ENCODE data around the gene GRIN2A.

Gene GRIN2A

DNA sequence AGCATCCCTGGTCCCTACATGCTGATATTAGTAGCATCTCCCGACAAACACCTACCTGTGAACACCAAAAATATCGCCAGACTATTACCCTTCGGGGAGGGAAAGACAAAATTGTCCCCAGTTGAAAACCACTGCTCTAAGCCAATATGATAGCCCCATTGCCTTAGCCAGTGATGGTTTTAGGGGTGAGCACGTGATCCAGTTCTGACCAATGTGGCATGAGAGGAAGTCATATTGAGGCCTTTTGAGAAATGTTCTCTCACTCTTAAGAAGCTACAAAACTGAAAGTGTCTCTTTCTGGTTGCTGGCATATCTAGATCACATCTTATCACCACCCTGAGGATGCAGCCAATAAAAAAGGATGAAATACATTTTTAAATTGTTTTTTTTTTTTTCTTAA is 136.3 kb downstream of the GRIN2A start:
- no peak overlapping the region for H3K4me3 ChIP-seq (ENCODE audit: low read depth, low read length)
- DNase-seq (ENCODE audit: low read depth) = no peak

DNA sequence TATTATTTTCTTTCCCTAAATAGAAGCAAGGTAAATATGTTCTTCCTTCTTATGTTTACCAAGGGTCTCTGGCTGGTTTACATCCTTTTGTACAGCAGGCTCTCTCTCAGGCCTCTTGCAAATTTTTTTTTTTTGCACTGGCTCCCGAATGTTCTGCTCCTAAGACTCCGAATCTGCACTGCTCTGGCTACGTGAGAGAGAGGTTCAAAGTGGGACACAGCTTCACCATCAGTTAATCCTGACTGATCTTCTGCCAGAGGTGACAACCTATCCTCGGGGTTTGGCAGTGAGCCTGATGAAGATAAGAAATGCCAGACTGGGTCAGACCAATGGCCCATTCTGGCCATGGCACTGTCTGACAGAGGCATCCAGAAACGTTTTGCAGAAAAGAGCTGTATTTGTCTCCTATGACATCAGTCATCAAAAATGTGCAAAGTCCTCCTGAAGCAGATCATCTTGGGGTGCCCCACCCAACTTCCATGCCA is 136.9 kb downstream of the GRIN2A start:
- no peak overlapping the region for H3K4me3 ChIP-seq (ENCODE audit: low read depth, low read length)
- DNase-seq (ENCODE audit: low read depth) = no peak

DNA sequence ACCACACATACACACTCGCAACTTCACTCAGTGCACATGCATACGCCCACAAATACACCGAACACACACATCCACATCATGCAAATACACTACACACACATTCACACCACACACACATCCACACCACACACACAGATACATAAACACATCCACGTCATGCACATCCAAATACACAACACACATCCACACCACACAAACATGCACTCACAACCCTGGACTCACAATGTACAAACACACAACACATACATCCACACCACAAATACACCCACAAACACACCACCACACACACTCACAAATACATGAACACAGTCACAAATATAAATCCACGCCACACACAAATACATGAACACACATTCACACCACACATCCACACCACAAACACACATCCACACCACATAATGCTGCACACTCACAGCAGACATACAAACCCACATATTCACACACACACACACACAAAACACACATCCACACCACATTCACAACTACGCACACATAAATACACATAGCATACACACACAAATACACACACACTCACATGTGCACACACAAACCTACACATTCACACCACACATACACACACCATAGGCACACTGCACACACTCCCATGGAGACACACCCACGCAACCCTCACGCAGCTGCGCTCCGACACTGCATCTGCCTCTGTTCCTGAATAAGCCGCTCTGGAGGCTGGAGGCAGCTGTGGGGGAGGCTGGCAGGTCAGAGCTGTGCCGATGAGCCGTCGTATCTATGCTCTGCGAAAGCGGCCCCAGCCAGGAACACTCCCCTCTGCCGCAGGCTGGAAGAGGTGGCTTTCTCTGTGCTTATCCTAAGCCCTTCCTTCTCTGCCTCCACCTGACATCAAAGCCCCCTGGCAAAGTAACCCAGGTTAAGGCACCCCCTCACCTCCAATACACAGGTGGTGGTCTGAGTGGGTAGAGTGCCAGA is 141.8 kb downstream of the GRIN2A start:
- H3K4me3 ChIP-seq (ENCODE audit: low read depth, low read length) = no peak overlapping the region
- no peak for DNase-seq (ENCODE audit: low read depth)

- H3K4me3 ChIP-seq (ENCODE audit: low read depth, low read length) = no peak overlapping the region
- DNase-seq (ENCODE audit: low read depth) = no peak
Observed at GRCh38 chr16:10039220-10040096, 142.8 kb downstream of the GRIN2A start.

- H3K4me3 ChIP-seq (ENCODE audit: low read depth, low read length) = no peak overlapping the region
- no peak for DNase-seq (ENCODE audit: low read depth)
Observed at GRCh38 chr16:10037751-10038150, 144.5 kb downstream of the GRIN2A start.

GRCh38 chr16:10036956-10037355 is 145.3 kb downstream of the GRIN2A start:
- DNase-seq (ENCODE audit: low read depth) = no peak
- H3K4me3 ChIP-seq (ENCODE audit: low read depth, low read length) = no peak overlapping the region

DNA sequence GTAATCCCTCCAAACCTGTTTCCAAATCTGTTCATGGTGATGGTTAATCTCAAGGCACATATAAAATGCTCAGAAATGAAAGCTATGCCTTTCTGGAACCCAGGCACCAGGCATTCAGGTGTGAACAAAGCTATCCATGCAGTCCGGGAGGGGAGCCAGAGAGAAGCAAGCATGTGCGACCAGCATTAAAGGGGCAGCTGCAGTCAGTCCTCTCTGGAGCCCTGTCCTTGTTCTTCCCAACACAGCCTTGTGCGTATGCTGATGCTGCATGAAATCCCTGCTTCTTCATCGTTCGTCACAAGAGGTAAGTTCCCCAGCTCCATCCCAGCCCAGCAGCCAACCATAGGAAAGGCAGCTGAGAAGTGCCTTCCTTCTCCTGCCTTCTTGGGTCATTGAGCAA is 148.7 kb downstream of the GRIN2A start:
- no peak overlapping the region for H3K4me3 ChIP-seq (ENCODE audit: low read depth, low read length)
- no peak for DNase-seq (ENCODE audit: low read depth)

DNA sequence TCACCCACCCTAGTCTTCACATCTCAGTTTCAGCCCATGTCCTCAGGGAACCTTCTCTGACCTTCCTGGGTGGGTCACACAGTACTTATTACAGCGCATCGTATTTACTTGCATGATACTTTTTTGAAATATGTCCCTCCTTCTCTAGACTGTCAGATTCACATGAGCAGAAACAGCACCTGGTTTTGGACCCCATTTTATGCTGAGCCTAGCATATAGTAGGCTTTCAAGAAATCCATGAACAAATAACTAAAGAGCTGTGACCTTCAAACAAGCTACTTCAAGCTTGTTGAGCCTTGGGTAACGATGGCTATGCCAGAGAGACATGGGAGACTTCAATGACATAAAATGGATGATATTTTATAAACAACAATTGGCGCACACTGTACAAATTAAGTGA is 150.3 kb downstream of the GRIN2A start:
- no peak overlapping the region for H3K4me3 ChIP-seq (ENCODE audit: low read depth, low read length)
- DNase-seq (ENCODE audit: low read depth) = no peak

DNA sequence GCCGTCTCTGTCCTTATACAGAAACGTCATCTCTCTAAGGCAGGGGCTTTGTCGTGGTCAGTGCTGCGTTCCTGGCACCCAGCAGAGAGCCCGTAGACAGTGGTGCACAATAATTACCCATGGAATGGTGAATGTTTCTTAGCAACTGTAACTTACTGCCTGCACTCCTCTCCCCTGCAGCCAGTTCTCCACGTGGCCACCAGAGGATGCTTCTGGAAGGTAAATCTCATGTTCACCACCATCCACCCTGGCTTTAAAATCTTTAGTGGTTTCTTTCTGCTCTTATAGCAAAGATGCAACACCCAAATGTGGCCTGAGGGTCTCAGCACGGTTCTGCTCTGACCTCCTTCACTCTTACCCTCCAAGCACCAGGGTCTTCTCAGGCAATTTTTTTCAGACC is 150.8 kb downstream of the GRIN2A start:
- no peak overlapping the region for H3K4me3 ChIP-seq (ENCODE audit: low read depth, low read length)
- DNase-seq (ENCODE audit: low read depth) = no peak

DNA sequence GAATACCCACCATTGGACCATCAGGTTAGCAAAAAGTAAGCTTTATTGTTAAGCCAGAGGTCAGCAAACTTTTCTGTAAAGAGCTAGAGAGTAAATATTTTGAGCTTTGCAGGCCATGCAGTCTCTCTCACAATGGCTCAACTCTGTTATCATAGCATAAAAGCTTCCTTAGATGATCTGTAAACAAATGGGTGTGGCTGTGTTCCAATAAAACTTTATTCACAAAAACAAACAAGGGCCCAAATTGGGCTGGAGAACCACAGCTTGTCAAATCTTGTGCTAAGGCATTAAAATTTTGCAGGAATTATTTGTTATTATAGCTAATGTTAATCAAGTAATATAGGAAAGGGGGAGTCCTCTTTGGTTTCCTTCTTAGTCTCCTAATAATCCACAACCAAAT is 153.6 kb downstream of the GRIN2A start:
- DNase-seq (ENCODE audit: low read depth) = no peak
- H3K4me3 ChIP-seq (ENCODE audit: low read depth, low read length) = no peak overlapping the region

DNA sequence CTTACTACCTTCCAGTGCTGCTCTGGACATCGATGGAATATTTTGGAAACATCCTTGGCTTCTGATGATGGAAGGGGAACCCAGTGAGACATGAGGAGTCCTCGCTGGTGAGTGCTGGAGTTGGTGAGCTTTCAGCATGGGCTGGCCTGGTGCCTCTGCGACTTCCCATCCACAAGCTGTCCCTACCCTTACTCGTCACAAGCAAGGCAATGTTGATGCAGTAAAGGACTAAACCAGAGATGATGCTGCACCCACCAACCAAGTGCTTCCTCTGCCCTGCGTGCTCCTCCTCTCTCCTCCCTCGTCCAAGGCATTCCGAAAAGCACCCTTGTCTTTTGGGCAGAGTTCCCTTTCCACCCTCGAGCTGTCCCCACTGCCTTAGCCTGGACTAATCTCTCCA is 154.7 kb downstream of the GRIN2A start:
- H3K4me3 ChIP-seq (ENCODE audit: low read depth, low read length) = no peak overlapping the region
- DNase-seq (ENCODE audit: low read depth) = no peak

GRCh38 chr16:10026593-10026992 is 155.6 kb downstream of the GRIN2A start:
- no peak for DNase-seq (ENCODE audit: low read depth)
- H3K4me3 ChIP-seq (ENCODE audit: low read depth, low read length) = no peak overlapping the region

DNA sequence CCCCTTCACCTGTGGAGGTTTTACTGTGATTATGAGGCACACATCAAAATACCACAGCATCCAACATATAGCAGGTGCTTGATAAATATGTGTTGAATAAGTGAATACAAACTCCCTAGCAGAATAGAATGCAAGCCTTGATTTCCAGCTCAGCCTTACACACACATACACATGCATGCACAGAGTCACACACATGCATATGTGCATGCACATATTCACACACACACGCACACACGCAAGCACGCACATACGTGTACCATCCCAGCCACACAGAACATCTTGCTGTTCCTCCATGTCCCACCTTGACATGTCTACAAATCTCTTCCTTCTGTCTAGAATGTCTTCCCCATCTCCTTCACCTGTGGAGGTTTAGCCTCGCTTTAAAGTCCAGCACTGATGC is 160.1 kb downstream of the GRIN2A start:
- H3K4me3 ChIP-seq (ENCODE audit: low read depth, low read length) = no peak overlapping the region
- DNase-seq (ENCODE audit: low read depth) = no peak

- DNase-seq (ENCODE audit: low read depth) = no peak
- no peak overlapping the region for H3K4me3 ChIP-seq (ENCODE audit: low read depth, low read length)
Observed at GRCh38 chr16:10020866-10021265, 161.4 kb downstream of the GRIN2A start.

DNA sequence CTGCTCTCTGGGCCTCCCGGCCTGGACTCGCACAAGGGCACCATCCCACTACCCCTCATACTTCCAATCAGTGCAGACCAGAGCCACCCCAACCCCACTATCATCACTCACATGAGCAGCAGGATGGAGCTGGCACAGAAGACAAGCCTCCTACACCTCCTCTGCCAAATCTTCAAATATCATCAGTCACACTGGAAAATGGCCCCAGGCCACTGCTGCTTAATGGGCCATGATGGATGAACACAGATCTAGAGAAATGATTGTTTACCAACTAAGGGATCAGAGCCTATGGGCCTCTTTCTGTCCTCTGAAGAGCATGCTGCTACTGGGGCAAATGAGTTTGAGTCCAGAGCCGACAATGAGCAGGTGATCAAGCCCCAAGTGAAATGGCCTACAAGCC is 165.5 kb downstream of the GRIN2A start:
- no peak for DNase-seq (ENCODE audit: low read depth)
- no peak overlapping the region for H3K4me3 ChIP-seq (ENCODE audit: low read depth, low read length)

DNA sequence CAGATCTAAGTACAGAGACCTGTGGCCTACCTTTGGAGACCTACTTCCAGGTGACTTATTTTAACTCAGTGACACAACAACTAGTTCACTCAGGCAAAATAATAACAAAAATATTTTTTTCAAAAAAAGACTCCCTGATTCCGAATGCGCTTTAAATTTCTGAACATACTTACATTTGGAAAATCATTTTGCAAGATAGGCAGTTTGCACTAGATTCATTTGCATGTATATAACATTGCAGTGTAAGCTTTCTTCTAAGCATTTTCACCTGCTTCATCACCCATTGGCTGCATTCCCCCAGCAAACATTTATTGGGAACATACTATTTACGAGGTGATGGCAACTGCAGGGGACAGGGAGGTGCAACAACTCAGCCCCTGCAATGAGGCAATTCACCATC is 166.8 kb downstream of the GRIN2A start:
- no peak for DNase-seq (ENCODE audit: low read depth)
- no peak overlapping the region for H3K4me3 ChIP-seq (ENCODE audit: low read depth, low read length)

GRCh38 chr16:10013774-10014173 is 168.5 kb downstream of the GRIN2A start:
- DNase-seq (ENCODE audit: low read depth) = no peak
- H3K4me3 ChIP-seq (ENCODE audit: low read depth, low read length) = no peak overlapping the region

DNA sequence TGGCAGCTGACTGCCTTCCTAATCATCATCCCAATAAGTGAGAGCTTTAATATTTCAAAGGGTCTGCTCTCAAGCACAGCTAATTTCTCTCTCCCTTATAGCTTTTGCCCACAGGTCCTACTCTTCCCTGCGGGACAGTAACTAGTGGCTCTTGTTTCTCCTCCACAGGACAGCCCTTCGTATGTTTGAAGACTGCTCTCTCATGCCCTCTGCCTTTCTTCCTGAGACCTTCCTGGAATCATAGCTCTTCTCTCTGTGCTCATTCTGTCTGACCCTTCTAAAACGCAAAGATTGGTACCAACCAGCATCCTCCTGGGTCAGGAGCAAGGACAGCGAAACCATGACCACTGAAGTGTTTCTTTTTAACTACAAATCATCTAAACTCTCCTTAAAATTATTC is 168.9 kb downstream of the GRIN2A start:
- H3K4me3 ChIP-seq (ENCODE audit: low read depth, low read length) = no peak overlapping the region
- DNase-seq (ENCODE audit: low read depth) = no peak

GRCh38 chr16:10009684-10010083 is 172.5 kb downstream of the GRIN2A start:
- no peak overlapping the region for H3K4me3 ChIP-seq (ENCODE audit: low read depth, low read length)

GRCh38 chr16:10003486-10003885 is 178.7 kb downstream of the GRIN2A start:
- H3K4me3 ChIP-seq (ENCODE audit: low read depth, low read length) = no peak overlapping the region
- no peak for DNase-seq (ENCODE audit: low read depth)

More at GRCh38 chr16:10009684-10010083, 172.5 kb downstream of the GRIN2A start:
- DNase-seq (ENCODE audit: low read depth) = no peak
